HepG2 (cell line): Measurements from ENCODE around the gene SMKR1. TPM values are rescaled to one million over a fixed set of nuclear protein-coding genes. Genes with fewer than 3 reads are reported as not detected.

ENCODE experiments used
- ATAC-seq: fragments of 200-7000 bp; cut with Tn5 transposase; 3 replicates; pipeline ENCODE4 v1.9.1; 2020; ENCODE audit warnings: mild to moderate bottlenecking, moderate library complexity
- BruUV-seq: library from RNA; stranded (reverse); fragments of 400-500 nt; replicated peaks from 2 replicates; lab custom pipeline; 2021; lab: Mats Ljungman, UMichigan
- CTCF ChIA-PET: fragments of 300-600 bp; formaldehyde crosslinking; extraction: SDS; loops from one replicate; lab custom pipeline; 2021; ENCODE audit warnings: low total read pairs, inconsistent platforms, low intra/inter-chr PET ratio; lab: Yijun Ruan, JAX
- POLR2A ChIA-PET: fragments of 350-600 bp; sonication (Branson Sonifier 250); formaldehyde crosslinking; loops from one replicate; lab custom pipeline; 2020; ENCODE audit warnings: antibody characterized with exemption, inconsistent platforms; lab: Yijun Ruan, JAX
- DNase-seq: peaks from one replicate; pipeline ENCODE4 v3.0.0-alpha.2; 2015; ENCODE audit warnings: low spot score
- FAIRE-seq: peaks from 3 replicates; lab custom pipeline; 2011; peaks lifted over from hg19 to GRCh38; lab: Jason Lieb, UNC
- H2AFZ ChIP-seq: one replicate; pipeline ENCODE4 v1.6.1; 2011; ENCODE audit warnings: low read length, inconsistent platforms
- H3K27ac ChIP-seq: fragments of 300-600 bp; 3 replicates; pipeline ENCODE4 v1.8.0; 2011; ENCODE audit warnings: mixed run types, mild to moderate bottlenecking, mixed read lengths, low read length, inconsistent platforms; ENCODE audit not compliant: insufficient read depth; ENCODE audit errors: extremely low read length
- H3K27me3 ChIP-seq, 2 experiments: fragments of 200-600 bp in 1 of 2; 2 replicates in 1 of 2; 3 replicates in 1 of 2; pipeline versions ENCODE4 v1.6.0 to v1.8.0; 2011; ENCODE audit warnings: low read length in 2 of 2, mild to moderate bottlenecking in 2 of 2, moderate library complexity in 2 of 2, inconsistent platforms in 1 of 2; ENCODE audit not compliant: insufficient read depth in 2 of 2, control insufficient read depth in 1 of 2
- H3K36me3 ChIP-seq, 2 experiments: fragments of 200-600 bp in 1 of 2; replicated peaks in 1 of 2; 2 replicates in 1 of 2; 3 replicates in 1 of 2; pipeline versions ENCODE4 v1.5.1 to v1.8.0; 2011; ENCODE audit warnings: low read length in 2 of 2, inconsistent platforms in 1 of 2; ENCODE audit not compliant: insufficient read depth in 2 of 2, control insufficient read depth in 1 of 2
- H3K4me1 ChIP-seq: 2 replicates; pipeline ENCODE4 v1.5.1; 2012; ENCODE audit warnings: low read length, inconsistent platforms; ENCODE audit not compliant: insufficient read depth
- H3K4me2 ChIP-seq: 2 replicates; pipeline ENCODE4 v1.6.0; 2011; ENCODE audit warnings: low read depth, low read length, inconsistent platforms
- H3K4me3 ChIP-seq, 3 experiments: fragments of 200-600 bp in 1 of 3; sonication (generic), shearing (Covaris generic) in 1 of 3; replicated peaks in 1 of 3; 2 replicates each; pipeline ENCODE4 v1.5.1; 2011 to 2016; ENCODE audit warnings: low read length in 3 of 3, inconsistent platforms in 2 of 3, low read depth in 2 of 3, mild to moderate bottlenecking in 2 of 3, control low read depth in 1 of 3, mixed read lengths in 1 of 3; ENCODE audit not compliant: insufficient read depth in 1 of 3
- H3K79me2 ChIP-seq: one replicate; pipeline ENCODE4 v1.6.1; 2011; ENCODE audit warnings: low read length, inconsistent platforms; ENCODE audit not compliant: insufficient read depth
- H3K9ac ChIP-seq: 2 replicates; pipeline ENCODE4 v1.6.0; 2011; ENCODE audit warnings: mild to moderate bottlenecking, low read depth, low read length, inconsistent platforms; ENCODE audit not compliant: insufficient read depth
- H3K9me3 ChIP-seq: 2 replicates; pipeline ENCODE4 v1.5.1; 2012; ENCODE audit warnings: mild to moderate bottlenecking, low read length
- H4K20me1 ChIP-seq: 2 replicates; pipeline ENCODE4 v1.6.0; 2011; ENCODE audit warnings: inconsistent platforms, mild to moderate bottlenecking, low read length, moderate library complexity; ENCODE audit not compliant: insufficient read depth
- FOXP1 ChIP-seq, 2 experiments: fragments of 450-650 bp in 1 of 2; IDR thresholded peaks; 2 replicates each; pipeline ENCODE4 v1.6.1; 2017 to 2018; ENCODE audit warnings: antibody characterized with exemption in 1 of 2
- PRDM10 ChIP-seq: sonication (generic); formaldehyde crosslinking; IDR thresholded peaks from 2 replicates; pipeline ENCODE4 v1.4.0; 2020; ENCODE audit warnings: low read depth, missing genetic modification reagents
- SMARCC2 ChIP-seq: fragments of 450-650 bp; IDR thresholded peaks from 2 replicates; pipeline ENCODE4 v1.6.1; 2017; ENCODE audit warnings: antibody characterized with exemption, mild to moderate bottlenecking
- ZNF280D ChIP-seq: sonication (generic); formaldehyde crosslinking; IDR thresholded peaks from 2 replicates; pipeline ENCODE4 v1.5.1; 2020; ENCODE audit warnings: mild to moderate bottlenecking, missing genetic modification reagents
- ZNF557 ChIP-seq: sonication (generic); formaldehyde crosslinking; IDR thresholded peaks from 2 replicates; pipeline ENCODE4 v1.4.0; 2020; ENCODE audit warnings: missing genetic modification reagents
- ZNF720 ChIP-seq: sonication (generic); formaldehyde crosslinking; IDR thresholded peaks from 2 replicates; pipeline ENCODE4 v1.4.0; 2020; ENCODE audit warnings: missing genetic modification reagents
- WGBS: methylation state at CpG from one replicate; pipeline ENCODE4 v1.1.6; 2017; ENCODE audit warnings: low lambda C conversion rate; 5-methylcytosine and 5-hydroxymethylcytosine counted together
- in situ Hi-C: cut with HindIII; loops from 2 replicates; pipeline ENCODE4 v1.10.0; 2017; ENCODE audit warnings: low pct_unique_long_range_greater_than_20kb; ENCODE audit not compliant: extremely low pct_ligation_motif_present
- intact Hi-C: fragments of 100-400 bp; cut with micrococcal nuclease; formaldehyde crosslinking; loops from one replicate; pipeline ENCODE4 v1.10.0; 2022; ENCODE audit not compliant: unreplicated experiment
- polyA plus RNA-seq, 8 experiments: library from polyadenylated mRNA; depleted of rRNA in 3 of 8; stranded (reverse) in 7 of 8; unstranded in 1 of 8; fragments of >200 nt; fragmentation: Illumina TruSeq in 4 of 8; extraction: Trizol in 4 of 8; gene quantifications; 2 replicates each; pipeline versions ENCODE4 v1.2.1 to v1.2.3, GENCODE V29; 2011 to 2016; ENCODE audit warnings: low read depth in 4 of 8, missing spikeins in 1 of 8, mixed read lengths in 1 of 8; ENCODE audit not compliant: insufficient read depth in 1 of 8
- total RNA-seq, 5 experiments: library from RNA; depleted of rRNA; stranded (reverse); fragments of >200 nt; fragmentation: Illumina TruSeq; extraction: Trizol; gene quantifications; 2 replicates each; pipeline ENCODE4 v1.2.3, GENCODE V29; 2016; ENCODE audit warnings: low read depth in 1 of 5
- TF ChIP-seq, protein P1 (sequence below): IDR thresholded peaks from 2 replicates; pipeline ENCODE4 v1.6.1; 2016; ENCODE audit warnings: missing biosample characterization, missing genetic modification reagents, low read depth

SMKR1 gene
- total and polyA plus RNA-seq, 2 of the 13 experiments (the other 11 are each of a cell fraction or from before 2014, with no cell fraction given), result 0.07 TPM; not detected in 1

- BruUV-seq, result no TSS peak
- DNase-seq, result no peak
- no peak for ATAC-seq
- Histone ChIP-seq H3K79me2 (no peaks in the 10 kb centered on the region), H3K9me3 (no peaks in the 10 kb centered on the region), H3K4me1 (peaks cover 20% of the 10 kb centered on the region), H3K27me3 (no peaks in the 10 kb centered on the region), H2AFZ (no peak overlapping the region), H4K20me1 (no peaks in the 10 kb centered on the region), H3K9ac (no peak overlapping the region), H3K4me2 (no peak overlapping the region), H3K4me3 (no peak overlapping the region), H3K36me3 (no peaks in the 10 kb centered on the region), H3K27ac (no peak overlapping the region)
- TF ChIP-seq ZNF280D (CRISPR knock-in tag) (no peak), ZNF557 (CRISPR knock-in tag) (no peak), PRDM10 (CRISPR knock-in tag) (no peak), FOXP1 (IDR thresholded peaks at IDR 0.05) (no peak), FOXP1 (CRISPR knock-in tag; IDR thresholded peaks at IDR 0.05) (no peak), SMARCC2 (no peak), ZNF720 (CRISPR knock-in tag) (no peak)
- TF ChIP-seq, protein P1, sequence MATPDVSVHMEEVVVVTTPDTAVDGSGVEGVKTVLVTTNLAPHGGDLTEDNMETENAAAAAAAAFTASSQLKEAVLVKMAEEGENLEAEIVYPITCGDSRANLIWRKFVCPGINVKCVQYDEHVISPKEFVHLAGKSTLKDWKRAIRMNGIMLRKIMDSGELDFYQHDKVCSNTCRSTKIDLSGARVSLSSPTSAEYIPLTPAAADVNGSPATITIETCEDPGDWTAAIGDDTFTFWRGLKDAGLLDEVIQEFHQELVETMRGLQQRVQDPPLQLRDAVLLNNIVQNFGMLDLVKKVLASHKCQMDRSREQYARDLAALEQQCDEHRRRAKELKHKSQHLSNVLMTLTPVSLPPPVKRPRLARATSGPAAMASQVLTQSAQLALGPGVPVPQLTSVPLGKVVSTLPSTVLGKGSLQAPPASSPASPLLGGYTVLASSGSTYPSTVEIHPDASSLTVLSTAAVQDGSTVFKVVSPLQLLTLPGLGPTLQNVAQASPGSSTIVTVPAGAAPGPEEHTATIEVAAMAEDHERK (CRISPR knock-in tag), result no peak
- no peak for FAIRE-seq
- in situ Hi-C loops (no loop called here), intact Hi-C loops (no loop called here)
- POLR2A ChIA-PET, result no interaction called here
- 75% methylated on average over 2 of the region's 2 CpGs for WGBS
- CTCF ChIA-PET, result no interaction called here
These were observed 9.9 kb upstream of the SMKR1 start for GRCh38 chr7:129492391-129492790.
